Measurements from ENCODE around the gene SLC26A2. TPM values are rescaled to one million over a fixed set of nuclear protein-coding genes. Genes with fewer than 3 reads are reported as not detected.
A peak's percentile ranks its signal among the peaks of the same experiment; 100 is the strongest.

SLC26A2 gene
- total RNA-seq, 2 donors from 2014 or later, result 6.9 to 8.9 TPM

GRCh38 chr5:149998281-149998680, 37.7 kb downstream of the SLC26A2 start:
- Mint-ChIP-seq H3K36me3 (ENCODE audit: low read depth) (peaks cover 31% of the 10 kb centered on the region), H3K4me1 (peaks cover 22% of the 10 kb centered on the region), H3K9me3 (no peaks in the 10 kb centered on the region), H3K4me3 (peak overlapping the region; percentile 95), H3K27me3 (no peaks in the 10 kb centered on the region), H3K27ac (no peak overlapping the region)
- ATAC-seq (replicated peaks), result no peak

GRCh38 chr5:149999359-149999758, 38.8 kb downstream of the SLC26A2 start:
- ATAC-seq (replicated peaks), result no peak
- Mint-ChIP-seq H3K4me3 (peak overlapping the region; percentile 95), H3K36me3 (ENCODE audit: low read depth) (peaks cover 42% of the 10 kb centered on the region), H3K27me3 (no peaks in the 10 kb centered on the region), H3K27ac (peak overlapping the region; percentile 94), H3K4me1 (peaks cover 22% of the 10 kb centered on the region), H3K9me3 (no peaks in the 10 kb centered on the region)

- H3K36me3 Mint-ChIP-seq (ENCODE audit: low read depth), result peaks cover 47% of the 10 kb centered on the region
- H3K4me3 Mint-ChIP-seq, result peak overlapping the region; percentile 95
- no peaks in the 10 kb centered on the region for H3K27me3 Mint-ChIP-seq
- H3K9me3 Mint-ChIP-seq, result no peaks in the 10 kb centered on the region
- ATAC-seq (replicated peaks), result no peak
- peaks cover 22% of the 10 kb centered on the region for H3K4me1 Mint-ChIP-seq
- H3K27ac Mint-ChIP-seq, result peak overlapping the region; percentile 94
Measured at GRCh38 chr5:149999866-150000255, 39.3 kb downstream of the SLC26A2 start.

- Mint-ChIP-seq H3K4me1 (peaks cover 22% of the 10 kb centered on the region), H3K27ac (peak within 1 kb of the TSS; percentile 97), H3K4me3 (peak within 1 kb of the TSS; percentile 95), H3K9me3 (no peaks in the 10 kb centered on the region), H3K27me3 (no peaks in the 10 kb centered on the region), H3K36me3 (ENCODE audit: low read depth) (peaks cover 52% of the 10 kb centered on the region)
- peak; percentile 87 for ATAC-seq (replicated peaks)
Measured at GRCh38 chr5:150000256-150000989, 39.9 kb downstream of the SLC26A2 start, which contains the start of the genes HMGXB3 and TIGD6. Gene HMGXB3, plus strand, starts transcription at chr5:150000739. Its CDS starts 4,114 bp downstream, at chr5:150004853. Gene TIGD6, minus strand, starts transcription at chr5:150000654. Its CDS starts 4,306 bp downstream, at chr5:149996348.

GRCh38 chr5:150000990-150001659, 40.6 kb downstream of the SLC26A2 start:
- Mint-ChIP-seq H3K4me1 (peaks cover 22% of the 10 kb centered on the region), H3K4me3 (peak overlapping the region; percentile 95), H3K36me3 (ENCODE audit: low read depth) (peaks cover 52% of the 10 kb centered on the region), H3K9me3 (no peaks in the 10 kb centered on the region), H3K27ac (peak overlapping the region; percentile 97), H3K27me3 (no peaks in the 10 kb centered on the region)
- ATAC-seq (replicated peaks), result peak; percentile 39

GRCh38 chr5:150001660-150002486, 41.3 kb downstream of the SLC26A2 start:
- peaks cover 22% of the 10 kb centered on the region for H3K4me1 Mint-ChIP-seq
- H3K27ac Mint-ChIP-seq, result peak overlapping the region; percentile 97
- H3K4me3 Mint-ChIP-seq, result peak overlapping the region; percentile 95
- no peaks in the 10 kb centered on the region for H3K27me3 Mint-ChIP-seq
- no peaks in the 10 kb centered on the region for H3K9me3 Mint-ChIP-seq
- peaks cover 57% of the 10 kb centered on the region for H3K36me3 Mint-ChIP-seq (ENCODE audit: low read depth)
- ATAC-seq (replicated peaks), result peak; percentile 69

GRCh38 chr5:150006318-150006717, 45.8 kb downstream of the SLC26A2 start:
- no peaks in the 10 kb centered on the region for H3K27me3 Mint-ChIP-seq
- no peaks in the 10 kb centered on the region for H3K9me3 Mint-ChIP-seq
- H3K4me1 Mint-ChIP-seq, result peaks cover 10% of the 10 kb centered on the region
- H3K36me3 Mint-ChIP-seq (ENCODE audit: low read depth), result peaks cover 96% of the 10 kb centered on the region
- H3K4me3 Mint-ChIP-seq, result no peak overlapping the region
- H3K27ac Mint-ChIP-seq, result no peak overlapping the region
- ATAC-seq (replicated peaks), result no peak

- Mint-ChIP-seq H3K4me3 (no peak overlapping the region), H3K9me3 (no peaks in the 10 kb centered on the region), H3K36me3 (ENCODE audit: low read depth) (peaks cover 96% of the 10 kb centered on the region), H3K4me1 (peaks cover 4% of the 10 kb centered on the region), H3K27ac (no peak overlapping the region), H3K27me3 (no peaks in the 10 kb centered on the region)
- ATAC-seq (replicated peaks), result no peak
Measured at GRCh38 chr5:150007050-150007449, 46.5 kb downstream of the SLC26A2 start.

- H3K9me3 Mint-ChIP-seq, result no peaks in the 10 kb centered on the region
- no peaks in the 10 kb centered on the region for H3K4me1 Mint-ChIP-seq
- peaks cover 100% of the 10 kb centered on the region for H3K36me3 Mint-ChIP-seq (ENCODE audit: low read depth)
- peak overlapping the region; percentile 63 for H3K27ac Mint-ChIP-seq
- H3K4me3 Mint-ChIP-seq, result no peak overlapping the region
- ATAC-seq (replicated peaks), result peak; percentile 61
- H3K27me3 Mint-ChIP-seq, result no peaks in the 10 kb centered on the region
Measured at GRCh38 chr5:150009671-150010387, 49.3 kb downstream of the SLC26A2 start.

- H3K27ac Mint-ChIP-seq, result no peak overlapping the region
- H3K36me3 Mint-ChIP-seq (ENCODE audit: low read depth), result peaks cover 100% of the 10 kb centered on the region
- no peaks in the 10 kb centered on the region for H3K9me3 Mint-ChIP-seq
- ATAC-seq (replicated peaks), result no peak
- H3K4me3 Mint-ChIP-seq, result no peak overlapping the region
- no peaks in the 10 kb centered on the region for H3K4me1 Mint-ChIP-seq
- H3K27me3 Mint-ChIP-seq, result no peaks in the 10 kb centered on the region
Measured at GRCh38 chr5:150013931-150014330, 53.4 kb downstream of the SLC26A2 start.

- ATAC-seq (replicated peaks), result peak; percentile 85
- Mint-ChIP-seq H3K36me3 (ENCODE audit: low read depth) (peaks cover 100% of the 10 kb centered on the region), H3K4me3 (no peak overlapping the region), H3K27me3 (no peaks in the 10 kb centered on the region), H3K27ac (no peak overlapping the region), H3K4me1 (no peaks in the 10 kb centered on the region), H3K9me3 (no peaks in the 10 kb centered on the region)
Measured at GRCh38 chr5:150014456-150014855, 53.9 kb downstream of the SLC26A2 start.

GRCh38 chr5:150015415-150015814, 54.9 kb downstream of the SLC26A2 start:
- Mint-ChIP-seq H3K4me1 (no peaks in the 10 kb centered on the region), H3K36me3 (ENCODE audit: low read depth) (peaks cover 100% of the 10 kb centered on the region), H3K9me3 (no peaks in the 10 kb centered on the region), H3K4me3 (no peak overlapping the region), H3K27me3 (no peaks in the 10 kb centered on the region), H3K27ac (no peak overlapping the region)
- no peak for ATAC-seq (replicated peaks)

- ATAC-seq (replicated peaks), result no peak
- H3K4me1 Mint-ChIP-seq, result no peaks in the 10 kb centered on the region
- no peaks in the 10 kb centered on the region for H3K27me3 Mint-ChIP-seq
- no peak overlapping the region for H3K4me3 Mint-ChIP-seq
- H3K9me3 Mint-ChIP-seq, result no peaks in the 10 kb centered on the region
- H3K36me3 Mint-ChIP-seq (ENCODE audit: low read depth), result peaks cover 100% of the 10 kb centered on the region
- peak overlapping the region; percentile 46 for H3K27ac Mint-ChIP-seq
Measured at GRCh38 chr5:150016537-150016936, 56.0 kb downstream of the SLC26A2 start.
